ENCODE measurements around the gene ITM2C. TPM values are rescaled to one million over a fixed set of nuclear protein-coding genes. Genes with fewer than 3 reads are reported as not detected.

Gene ITM2C
- polyA plus RNA-seq, 1 donor (not counting 4 experiments of a cell fraction or from before 2014, with no cell fraction given): 55.0 TPM

DNA sequence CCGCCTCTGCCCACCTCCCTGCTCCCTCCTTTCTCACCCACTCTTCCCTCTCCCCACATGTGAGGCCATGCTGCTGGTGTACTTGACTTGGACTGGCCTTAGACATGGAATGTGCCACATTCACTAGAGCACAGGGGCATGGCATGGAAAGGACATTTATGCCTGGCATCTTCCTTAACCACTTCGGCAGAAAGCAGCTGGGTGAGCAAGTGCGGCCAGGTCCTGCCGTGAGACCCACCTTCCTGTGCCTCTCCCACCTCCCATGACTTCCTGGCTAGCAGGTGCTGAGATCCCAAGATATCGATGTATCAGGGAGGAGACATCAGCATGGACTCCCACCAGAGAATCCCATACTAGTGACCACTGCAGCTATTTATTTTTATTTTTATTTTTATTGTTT lies 47.3 kb downstream of the ITM2C start:
- H3K36me3 ChIP-seq (ENCODE audit: control insufficient read depth in 2 of 2, extremely low read depth in 1 of 2, insufficient read depth in 2 of 2, low read length in 2 of 2): no peaks in the 10 kb centered on the region
- no peaks in the 10 kb centered on the region for H4K20me1 ChIP-seq (ENCODE audit: control insufficient read depth, extremely low read depth, insufficient read depth, low read length)
- TF ChIP-seq, protein P1, sequence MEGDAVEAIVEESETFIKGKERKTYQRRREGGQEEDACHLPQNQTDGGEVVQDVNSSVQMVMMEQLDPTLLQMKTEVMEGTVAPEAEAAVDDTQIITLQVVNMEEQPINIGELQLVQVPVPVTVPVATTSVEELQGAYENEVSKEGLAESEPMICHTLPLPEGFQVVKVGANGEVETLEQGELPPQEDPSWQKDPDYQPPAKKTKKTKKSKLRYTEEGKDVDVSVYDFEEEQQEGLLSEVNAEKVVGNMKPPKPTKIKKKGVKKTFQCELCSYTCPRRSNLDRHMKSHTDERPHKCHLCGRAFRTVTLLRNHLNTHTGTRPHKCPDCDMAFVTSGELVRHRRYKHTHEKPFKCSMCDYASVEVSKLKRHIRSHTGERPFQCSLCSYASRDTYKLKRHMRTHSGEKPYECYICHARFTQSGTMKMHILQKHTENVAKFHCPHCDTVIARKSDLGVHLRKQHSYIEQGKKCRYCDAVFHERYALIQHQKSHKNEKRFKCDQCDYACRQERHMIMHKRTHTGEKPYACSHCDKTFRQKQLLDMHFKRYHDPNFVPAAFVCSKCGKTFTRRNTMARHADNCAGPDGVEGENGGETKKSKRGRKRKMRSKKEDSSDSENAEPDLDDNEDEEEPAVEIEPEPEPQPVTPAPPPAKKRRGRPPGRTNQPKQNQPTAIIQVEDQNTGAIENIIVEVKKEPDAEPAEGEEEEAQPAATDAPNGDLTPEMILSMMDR (optimal IDR thresholded peaks at IDR 0.05 in 1 of 3, IDR thresholded peaks at IDR 0.05 in 1 of 3, conservative IDR thresholded peaks at IDR 0.05 in 1 of 3; ENCODE audit: extremely low read depth in 1 of 3, insufficient read depth in 2 of 3, low read length in 3 of 3): no peak
- no peak for TF ChIP-seq EZH2 (IDR thresholded peaks at IDR 0.05; ENCODE audit: low read length)
- no peaks in the 10 kb centered on the region for H3K9me3 ChIP-seq (ENCODE audit: control insufficient read depth, low read depth, low read length)
- H2AFZ ChIP-seq (ENCODE audit: control insufficient read depth, low read length): no peak overlapping the region
- FAIRE-seq: no peak
- dilution Hi-C loops (cut with MboI; ENCODE audit: extremely low pct_ligation_motif_present, low sequenced_read_pairs): no loop called here
- no peak overlapping the region for H3K4me3 ChIP-seq (ENCODE audit: control insufficient read depth in 2 of 3, extremely low read depth in 1 of 3, insufficient read depth in 2 of 3, low read depth in 1 of 3, low read length in 3 of 3)
- peaks cover 12% of the 10 kb centered on the region for H3K4me1 ChIP-seq (ENCODE audit: control insufficient read depth, extremely low read depth, insufficient read depth, low read length)
- no peak overlapping the region for H3K9ac ChIP-seq (ENCODE audit: control insufficient read depth, extremely low read depth, insufficient read depth, low read length)
- no peak overlapping the region for H3K4me2 ChIP-seq (ENCODE audit: control insufficient read depth, extremely low read depth, insufficient read depth, low read depth, low read length)
- H3K27me3 ChIP-seq (ENCODE audit: control insufficient read depth, extremely low read depth, insufficient read depth, low read length): no peaks in the 10 kb centered on the region
- no peak overlapping the region for H3K27ac ChIP-seq (ENCODE audit: control insufficient read depth, insufficient read depth, low read length)
- H3K79me2 ChIP-seq (ENCODE audit: control insufficient read depth, insufficient read depth, low read length): no peaks in the 10 kb centered on the region
- no peak for DNase-seq (ENCODE audit: low read depth, low spot score)
- H3K9me1 ChIP-seq (ENCODE audit: control insufficient read depth, extremely low read depth, insufficient read depth, low read length): no peaks in the 10 kb centered on the region

DNA sequence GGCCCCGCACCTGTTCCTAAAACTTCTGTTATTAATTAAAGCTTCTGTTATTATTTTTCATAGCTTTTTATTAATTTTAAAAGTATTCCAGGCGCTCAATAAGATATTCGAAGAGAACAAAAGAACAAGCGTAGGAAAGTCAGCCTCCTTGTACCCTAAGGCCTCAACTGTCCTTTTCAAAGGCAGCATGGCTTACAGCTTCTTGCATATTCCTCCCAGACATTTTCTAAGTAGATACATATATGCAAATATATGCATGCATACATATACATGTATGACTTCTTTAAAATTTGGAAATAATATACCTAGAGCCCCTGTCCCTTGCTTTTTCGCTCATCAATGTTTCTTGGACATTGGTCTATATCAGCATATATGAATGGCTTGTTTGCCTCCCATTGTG lies 48.0 kb downstream of the ITM2C start:
- Histone ChIP-seq H3K9me1 (ENCODE audit: control insufficient read depth, extremely low read depth, insufficient read depth, low read length) (no peaks in the 10 kb centered on the region), H3K27me3 (ENCODE audit: control insufficient read depth, extremely low read depth, insufficient read depth, low read length) (no peaks in the 10 kb centered on the region), H3K27ac (ENCODE audit: control insufficient read depth, insufficient read depth, low read length) (no peak overlapping the region), H4K20me1 (ENCODE audit: control insufficient read depth, extremely low read depth, insufficient read depth, low read length) (no peaks in the 10 kb centered on the region), H3K9me3 (ENCODE audit: control insufficient read depth, low read depth, low read length) (no peaks in the 10 kb centered on the region), H3K79me2 (ENCODE audit: control insufficient read depth, insufficient read depth, low read length) (no peaks in the 10 kb centered on the region), H3K4me2 (ENCODE audit: control insufficient read depth, extremely low read depth, insufficient read depth, low read depth, low read length) (no peak overlapping the region), H3K4me1 (ENCODE audit: control insufficient read depth, extremely low read depth, insufficient read depth, low read length) (peaks cover 12% of the 10 kb centered on the region), H2AFZ (ENCODE audit: control insufficient read depth, low read length) (no peak overlapping the region), H3K4me3 (ENCODE audit: control insufficient read depth in 2 of 3, extremely low read depth in 1 of 3, insufficient read depth in 2 of 3, low read depth in 1 of 3, low read length in 3 of 3) (no peak overlapping the region), H3K36me3 (ENCODE audit: control insufficient read depth in 2 of 2, extremely low read depth in 1 of 2, insufficient read depth in 2 of 2, low read length in 2 of 2) (no peaks in the 10 kb centered on the region), H3K9ac (ENCODE audit: control insufficient read depth, extremely low read depth, insufficient read depth, low read length) (no peak overlapping the region)
- no peak for DNase-seq (ENCODE audit: low read depth, low spot score)
- dilution Hi-C loops (cut with MboI; ENCODE audit: extremely low pct_ligation_motif_present, low sequenced_read_pairs): no loop called here
- FAIRE-seq: no peak
- no peak for TF ChIP-seq EZH2 (IDR thresholded peaks at IDR 0.05; ENCODE audit: low read length)
- TF ChIP-seq, protein P1 (optimal IDR thresholded peaks at IDR 0.05 in 1 of 3, IDR thresholded peaks at IDR 0.05 in 1 of 3, conservative IDR thresholded peaks at IDR 0.05 in 1 of 3; ENCODE audit: extremely low read depth in 1 of 3, insufficient read depth in 2 of 3, low read length in 3 of 3): no peak
